Smooth muscle cell (in vitro differentiated cells): Measurements from ENCODE around the gene FASN. TPM values are rescaled to one million over a fixed set of nuclear protein-coding genes. Genes with fewer than 3 reads are reported as not detected.

ENCODE experiments used
- DNase-seq: peaks from one replicate; lab custom pipeline; 2025; ENCODE audit not compliant: unreplicated experiment; lab: John Stamatoyannopoulos, UW
- H2AFZ ChIP-seq: fragments of 200-600 bp; sonication (generic); 2 replicates; pipeline ENCODE4 v1.6.0; 2016; ENCODE audit warnings: antibody characterized with exemption, low read depth, mild to moderate bottlenecking
- H3F3A ChIP-seq: fragments of 200-600 bp; sonication (generic); 2 replicates; pipeline ENCODE4 v1.6.0; 2017; ENCODE audit warnings: antibody characterized with exemption, low read depth
- H3K27ac ChIP-seq: fragments of 200-600 bp; sonication (generic); 2 replicates; pipeline ENCODE4 v1.5.1; 2016; ENCODE audit warnings: low read depth, mild to moderate bottlenecking
- H3K27me3 ChIP-seq: fragments of 200-600 bp; sonication (generic); 2 replicates; pipeline ENCODE4 v1.6.1; 2016; ENCODE audit warnings: low read depth, mild to moderate bottlenecking
- H3K36me3 ChIP-seq: fragments of 200-600 bp; sonication (generic); 2 replicates; pipeline ENCODE4 v1.5.1; 2016; ENCODE audit warnings: low read depth
- H3K4me1 ChIP-seq: fragments of 200-600 bp; sonication (generic); 2 replicates; pipeline ENCODE4 v1.5.1; 2016; ENCODE audit warnings: low read depth
- H3K4me2 ChIP-seq: fragments of 200-600 bp; sonication (generic); 2 replicates; pipeline ENCODE4 v1.6.0; 2016; ENCODE audit warnings: mild to moderate bottlenecking
- H3K4me3 ChIP-seq: fragments of 200-600 bp; sonication (generic); 2 replicates; pipeline ENCODE4 v1.5.1; 2016; ENCODE audit warnings: mild to moderate bottlenecking
- H3K79me2 ChIP-seq: fragments of 200-600 bp; sonication (generic); 2 replicates; pipeline ENCODE4 v1.6.0; 2016; ENCODE audit warnings: low read depth, mild to moderate bottlenecking
- H3K9ac ChIP-seq: fragments of 200-600 bp; sonication (generic); 2 replicates; pipeline ENCODE4 v1.6.0; 2016; ENCODE audit warnings: low read depth
- H3K9me3 ChIP-seq: fragments of 200-600 bp; sonication (generic); replicated peaks from 2 replicates; pipeline ENCODE4 v1.5.1; 2016; ENCODE audit warnings: low read depth
- H4K20me1 ChIP-seq: fragments of 200-600 bp; sonication (generic); 2 replicates; pipeline ENCODE4 v1.6.0; 2016; ENCODE audit warnings: low read depth
- CTCF ChIP-seq: fragments of 200-600 bp; sonication (generic); IDR thresholded peaks from 2 replicates; pipeline ENCODE4 v1.5.1; 2017; ENCODE audit warnings: borderline replicate concordance, mild to moderate bottlenecking, antibody characterized with exemption; ENCODE audit not compliant: insufficient read depth, poor library complexity, severe bottlenecking
- WGBS: methylation state at CpG from one replicate; pipeline ENCODE4 v1.1.7; 2016; ENCODE audit warnings: low lambda C conversion rate; 5-methylcytosine and 5-hydroxymethylcytosine counted together
- polyA plus RNA-seq: library from polyadenylated mRNA; unstranded; fragments of >200 nt; fragmentation: Nextera tagmentation; extraction: Ambion mirVana; gene quantifications from 2 replicates; pipeline ENCODE4 v1.2.1, GENCODE V29; 2016
- total RNA-seq: library from RNA; depleted of rRNA; stranded (reverse); fragments of >200 nt; gene quantifications from 2 replicates; pipeline ENCODE4 v1.2.3, GENCODE V29; 2014

Gene FASN
- total and polyA plus RNA-seq, 2 experiments from 2014 or later: 46.6 to 49.3 TPM

GRCh38 chr17:82097184-82097918 lies 685 bp downstream of the FASN start:
- Histone ChIP-seq H3F3A (peaks cover 10% of the 10 kb centered on the region), H3K27ac (peak overlapping the region; percentile 78), H2AFZ (no peak overlapping the region), H4K20me1 (peaks cover 51% of the 10 kb centered on the region), H3K9ac (peak overlapping the region; percentile 86), H3K4me1 (peaks cover 34% of the 10 kb centered on the region), H3K36me3 (no peaks in the 10 kb centered on the region), H3K79me2 (peaks cover 53% of the 10 kb centered on the region), H3K4me2 (peak overlapping the region; percentile 100), H3K27me3 (no peaks in the 10 kb centered on the region), H3K4me3 (peak overlapping the region; percentile 97), H3K9me3 (no peaks in the 10 kb centered on the region)
- TF ChIP-seq CTCF: no peak
- WGBS: under 1% methylated on average over 59 of the region's 77 CpGs
- peak; percentile 28 for DNase-seq

- peaks cover 53% of the 10 kb centered on the region for H3K79me2 ChIP-seq
- H3K4me3 ChIP-seq: peak overlapping the region; percentile 97
- no peaks in the 10 kb centered on the region for H3K9me3 ChIP-seq
- no peak for DNase-seq
- H3F3A ChIP-seq: peaks cover 10% of the 10 kb centered on the region
- no peak overlapping the region for H2AFZ ChIP-seq
- H4K20me1 ChIP-seq: peaks cover 57% of the 10 kb centered on the region
- 28% methylated on average over 8 of the region's 8 CpGs for WGBS
- TF ChIP-seq CTCF: no peak
- peak overlapping the region; percentile 78 for H3K27ac ChIP-seq
- H3K36me3 ChIP-seq: no peaks in the 10 kb centered on the region
- no peaks in the 10 kb centered on the region for H3K27me3 ChIP-seq
- H3K9ac ChIP-seq: peak overlapping the region; percentile 86
- peaks cover 34% of the 10 kb centered on the region for H3K4me1 ChIP-seq
- peak overlapping the region; percentile 100 for H3K4me2 ChIP-seq
These were observed 1.3 kb downstream of the FASN start for GRCh38 chr17:82096709-82097183.

- H3K9me3 ChIP-seq: no peaks in the 10 kb centered on the region
- no peak overlapping the region for H3K27ac ChIP-seq
- peaks cover 64% of the 10 kb centered on the region for H4K20me1 ChIP-seq
- H3K9ac ChIP-seq: peak overlapping the region; percentile 86
- H3K27me3 ChIP-seq: no peaks in the 10 kb centered on the region
- peak overlapping the region; percentile 100 for H3K4me2 ChIP-seq
- H3F3A ChIP-seq: peaks cover 10% of the 10 kb centered on the region
- H3K36me3 ChIP-seq: no peaks in the 10 kb centered on the region
- H3K4me1 ChIP-seq: peaks cover 34% of the 10 kb centered on the region
- H3K79me2 ChIP-seq: peaks cover 53% of the 10 kb centered on the region
- TF ChIP-seq CTCF: no peak
- no peak for DNase-seq
- H2AFZ ChIP-seq: no peak overlapping the region
- H3K4me3 ChIP-seq: peak overlapping the region; percentile 97
- WGBS: 81% methylated on average over 34 of the region's 35 CpGs
These were observed 2.0 kb downstream of the FASN start for GRCh38 chr17:82095777-82096708.
